Thyroid gland (tissue), 4 donors: ENCODE results near the gene NT5C1A. TPM values are rescaled to one million over a fixed set of nuclear protein-coding genes. Genes with fewer than 3 reads are reported as not detected.

Experiments used
- DNase-seq, 2 donors: peaks; one replicate each; pipeline ENCODE4 v3.0.0-alpha.2; 2019
- H3K27ac ChIP-seq, 3 donors: fragments of 200-600 bp; sonication (generic); 1 replicate in 2 of 3; 2 replicates in 1 of 3; pipeline ENCODE4 v1.5.1; 2016 to 2019; ENCODE audit warnings: mild to moderate bottlenecking in 1 of 3, moderate library complexity in 1 of 3
- H3K27me3 ChIP-seq: fragments of 200-600 bp; sonication (generic); one replicate; pipeline ENCODE4 v1.5.1; 2019
- H3K36me3 ChIP-seq, 2 donors: fragments of 200-600 bp; sonication (generic); one replicate each; pipeline ENCODE4 v1.5.1; 2016 to 2019
- H3K4me1 ChIP-seq, 2 donors: fragments of 200-600 bp; sonication (generic); one replicate each; pipeline ENCODE4 v1.5.1; 2017 to 2019
- H3K4me3 ChIP-seq, 3 donors: fragments of 200-600 bp; sonication (generic); replicated peaks in 1 of 3; 1 replicate in 2 of 3; 2 replicates in 1 of 3; pipeline ENCODE4 v1.5.1; 2016; ENCODE audit warnings: mild to moderate bottlenecking in 1 of 3
- H3K9me3 ChIP-seq: fragments of 200-600 bp; sonication (generic); one replicate; pipeline ENCODE4 v1.5.1; 2017
- POLR2A ChIP-seq, 2 donors: fragments of 450-650 bp; IDR thresholded peaks; one replicate each; pipeline ENCODE4 v1.6.1; 2017; ENCODE audit warnings: antibody characterized with exemption in 2 of 2, mild to moderate bottlenecking in 2 of 2, moderate library complexity in 1 of 2
- WGBS, 2 donors: methylation state at CpG; one replicate each; pipeline ENCODE4 v1.1.5; 2017; 5-methylcytosine and 5-hydroxymethylcytosine counted together
- intact Hi-C: fragments of 100-400 bp; cut with DNase I; formaldehyde crosslinking; loops from one replicate; pipeline ENCODE4 v1.15.1; 2023
- total RNA-seq, 4 donors: library from RNA; depleted of rRNA; stranded (reverse); fragments of >200 nt; gene quantifications; one replicate each; pipeline ENCODE4 v1.2.3, GENCODE V29; 2016
- TF ChIP-seq, protein P1 (sequence below), 6 experiments: fragments of 200-600 bp in 3 of 6; fragments of 450-650 bp in 3 of 6; sonication (generic) in 3 of 6; IDR thresholded peaks; one replicate each; pipeline ENCODE4 v1.5.1; 2016 to 2019; ENCODE audit warnings: antibody characterized with exemption in 6 of 6, mild to moderate bottlenecking in 2 of 6, inconsistent platforms in 1 of 6, moderate library complexity in 1 of 6

Gene NT5C1A
- total RNA-seq, 4 donors from 2014 or later = 0.33 to 0.73 TPM; not detected in 2

DNA sequence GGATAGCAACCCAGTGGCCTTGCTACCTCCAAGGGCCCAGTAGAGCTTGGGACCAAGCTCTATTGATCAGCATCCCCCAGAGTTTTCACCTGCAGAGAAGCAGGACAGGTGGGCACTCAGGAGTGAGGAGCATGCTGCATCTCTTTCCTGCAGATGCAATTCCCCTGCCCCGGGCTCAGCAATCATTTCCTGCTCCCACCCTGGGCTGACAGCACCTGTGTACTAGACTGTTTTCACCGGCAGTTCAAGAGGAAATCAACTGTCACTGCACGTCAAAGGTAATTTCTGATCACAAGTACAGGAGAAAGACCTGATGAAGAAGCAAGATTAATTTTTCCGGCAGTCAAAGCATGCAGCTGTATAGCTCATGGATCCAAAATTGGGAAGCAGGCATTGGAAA is 8.8 kb upstream of the NT5C1A start:
- TF ChIP-seq, protein P1, sequence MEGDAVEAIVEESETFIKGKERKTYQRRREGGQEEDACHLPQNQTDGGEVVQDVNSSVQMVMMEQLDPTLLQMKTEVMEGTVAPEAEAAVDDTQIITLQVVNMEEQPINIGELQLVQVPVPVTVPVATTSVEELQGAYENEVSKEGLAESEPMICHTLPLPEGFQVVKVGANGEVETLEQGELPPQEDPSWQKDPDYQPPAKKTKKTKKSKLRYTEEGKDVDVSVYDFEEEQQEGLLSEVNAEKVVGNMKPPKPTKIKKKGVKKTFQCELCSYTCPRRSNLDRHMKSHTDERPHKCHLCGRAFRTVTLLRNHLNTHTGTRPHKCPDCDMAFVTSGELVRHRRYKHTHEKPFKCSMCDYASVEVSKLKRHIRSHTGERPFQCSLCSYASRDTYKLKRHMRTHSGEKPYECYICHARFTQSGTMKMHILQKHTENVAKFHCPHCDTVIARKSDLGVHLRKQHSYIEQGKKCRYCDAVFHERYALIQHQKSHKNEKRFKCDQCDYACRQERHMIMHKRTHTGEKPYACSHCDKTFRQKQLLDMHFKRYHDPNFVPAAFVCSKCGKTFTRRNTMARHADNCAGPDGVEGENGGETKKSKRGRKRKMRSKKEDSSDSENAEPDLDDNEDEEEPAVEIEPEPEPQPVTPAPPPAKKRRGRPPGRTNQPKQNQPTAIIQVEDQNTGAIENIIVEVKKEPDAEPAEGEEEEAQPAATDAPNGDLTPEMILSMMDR (IDR thresholded peaks at IDR 0.05) = no peak
- TF ChIP-seq POLR2A (IDR thresholded peaks at IDR 0.05) = no peak
- intact Hi-C loops = no loop called here
- Histone ChIP-seq H3K27me3 (peaks cover 4% of the 10 kb centered on the region), H3K36me3 (no peaks in the 10 kb centered on the region), H3K4me1 (peaks cover 12 to 15% of the 10 kb centered on the region in 2 donors), H3K27ac (no peak overlapping the region), H3K9me3 (no peaks in the 10 kb centered on the region), H3K4me3 (no peak overlapping the region)
- no peak for DNase-seq
- WGBS, 2 donors = 70 to 82% methylated on average over 4 of the region's 4 CpGs

DNA sequence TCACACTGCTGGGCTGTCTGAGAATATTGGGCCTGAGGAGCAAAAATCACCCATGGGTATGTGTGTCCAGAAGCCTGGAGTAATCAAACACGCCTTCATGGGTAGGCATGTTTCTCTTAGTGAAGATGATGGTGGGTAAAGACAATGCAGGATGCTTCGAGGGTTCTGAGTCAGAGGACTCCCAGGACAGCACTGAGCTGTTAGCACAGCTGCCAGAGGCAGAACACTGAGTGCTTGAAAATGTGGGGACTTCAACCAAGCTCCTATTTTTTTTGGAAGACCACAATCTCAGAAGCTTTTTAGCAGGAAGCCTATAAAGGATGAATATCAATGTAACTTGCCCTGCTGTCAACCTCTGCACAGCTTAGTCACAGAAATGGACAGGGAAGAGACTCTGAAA is 7.9 kb upstream of the NT5C1A start:
- Histone ChIP-seq H3K4me1 (peaks cover 12 to 15% of the 10 kb centered on the region in 2 donors), H3K4me3 (no peak overlapping the region), H3K9me3 (no peaks in the 10 kb centered on the region), H3K27me3 (peaks cover 4% of the 10 kb centered on the region), H3K27ac (no peak overlapping the region), H3K36me3 (no peaks in the 10 kb centered on the region)
- DNase-seq = no peak
- TF ChIP-seq, protein P1 (IDR thresholded peaks at IDR 0.05) = no peak
- no peak for TF ChIP-seq POLR2A (IDR thresholded peaks at IDR 0.05)
- WGBS, 2 donors = 63 to 90% methylated on average over 2 of the region's 2 CpGs
- intact Hi-C loops = no loop called here

GRCh38 chr1:39678889-39679288 is 7.0 kb upstream of the NT5C1A start:
- Histone ChIP-seq H3K9me3 (no peaks in the 10 kb centered on the region), H3K27me3 (peaks cover 4% of the 10 kb centered on the region), H3K27ac (no peak overlapping the region), H3K36me3 (no peaks in the 10 kb centered on the region), H3K4me1 (peaks cover 12 to 15% of the 10 kb centered on the region in 2 donors), H3K4me3 (no peak overlapping the region)
- DNase-seq = no peak
- TF ChIP-seq, protein P1 (IDR thresholded peaks at IDR 0.05) = no peak
- no peak for TF ChIP-seq POLR2A (IDR thresholded peaks at IDR 0.05)
- WGBS, 2 donors = 89 to 90% methylated on average over 2 of the region's 2 CpGs
- intact Hi-C loops = no loop called here

DNA sequence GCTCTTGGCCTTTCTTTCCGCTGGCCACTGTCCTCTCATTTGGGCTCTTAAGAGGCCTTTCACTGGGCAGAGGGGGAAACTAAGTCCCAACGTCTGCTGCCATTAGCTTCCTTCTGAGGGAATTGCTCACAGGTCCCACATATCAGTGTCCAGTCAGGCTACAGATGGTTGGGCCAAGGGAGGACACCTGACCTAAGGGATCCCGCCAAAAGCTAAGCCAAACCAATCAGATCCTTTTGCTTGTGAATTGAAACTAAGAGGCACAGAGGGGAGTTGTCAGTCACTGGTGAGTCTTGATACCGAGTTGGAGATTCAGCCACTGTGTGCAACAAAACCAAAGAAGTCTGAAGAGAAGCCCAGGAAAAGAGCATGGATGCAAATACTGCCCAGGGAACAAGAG is 5.7 kb upstream of the NT5C1A start:
- Histone ChIP-seq H3K27ac (peak overlapping the region in 1 of 3 donors; percentile 53), H3K4me3 (no peak overlapping the region), H3K36me3 (no peaks in the 10 kb centered on the region), H3K9me3 (no peaks in the 10 kb centered on the region), H3K4me1 (peaks cover 12 to 15% of the 10 kb centered on the region in 2 donors), H3K27me3 (no peaks in the 10 kb centered on the region)
- TF ChIP-seq POLR2A (IDR thresholded peaks at IDR 0.05) = no peak
- TF ChIP-seq, protein P1 (IDR thresholded peaks at IDR 0.05) = no peak
- 79 to 83% methylated on average over 4 of the region's 4 CpGs for WGBS, 2 donors
- intact Hi-C loops = no loop called here
- DNase-seq = no peak

GRCh38 chr1:39676948-39677548 is 5.1 kb upstream of the NT5C1A start:
- peak; percentile 84 to 86 for DNase-seq

More at GRCh38 chr1:39676948-39677548, 5.1 kb upstream of the NT5C1A start:
- H3K27ac ChIP-seq = peak overlapping the region; percentile 11 to 53 (median 51)
- no peaks in the 10 kb centered on the region for H3K9me3 ChIP-seq
- H3K4me1 ChIP-seq = peaks cover 15 to 20% of the 10 kb centered on the region in 2 donors
- intact Hi-C loops = no loop called here
- H3K27me3 ChIP-seq = no peaks in the 10 kb centered on the region
- no peak overlapping the region for H3K4me3 ChIP-seq
- H3K36me3 ChIP-seq = no peaks in the 10 kb centered on the region
- TF ChIP-seq POLR2A (IDR thresholded peaks at IDR 0.05) = no peak
- TF ChIP-seq, protein P1 (IDR thresholded peaks at IDR 0.05) = no peak
- 50 to 65% methylated on average over 5 to 6 of the region's 6 CpGs for WGBS, 2 donors
